Fibroblast of skin of back (primary cell): ENCODE measurements around the gene NPDC1.

Source experiments
- DNase-seq: peaks from one replicate; pipeline ENCODE4 v3.0.0-alpha.2; 2013

Gene NPDC1

GRCh38 chr9:137023157-137023556 lies 22.8 kb downstream of the NPDC1 start:
- DNase-seq, result no peak

- no peak for DNase-seq
These were observed 23.3 kb downstream of the NPDC1 start for GRCh38 chr9:137022662-137023008.

GRCh38 chr9:137021979-137022661 lies 23.9 kb downstream of the NPDC1 start:
- peak; percentile 65 for DNase-seq

- DNase-seq, result no peak
These were observed 24.4 kb downstream of the NPDC1 start for GRCh38 chr9:137021568-137021978.

- no peak for DNase-seq
These were observed 25.0 kb downstream of the NPDC1 start for GRCh38 chr9:137020771-137021567.

GRCh38 chr9:137019891-137020683 lies 25.9 kb downstream of the NPDC1 start:
- DNase-seq, result no peak

GRCh38 chr9:137018761-137019559 lies 27.0 kb downstream of the NPDC1 start:
- no peak for DNase-seq

GRCh38 chr9:137017791-137018497 lies 28.0 kb downstream of the NPDC1 start:
- DNase-seq, result no peak

- DNase-seq, result no peak
These were observed 28.9 kb downstream of the NPDC1 start for GRCh38 chr9:137017071-137017470.

GRCh38 chr9:137016436-137016835 lies 29.5 kb downstream of the NPDC1 start:
- no peak for DNase-seq

GRCh38 chr9:137015976-137016375 lies 30.0 kb downstream of the NPDC1 start:
- DNase-seq, result no peak

GRCh38 chr9:137015540-137015930 lies 30.4 kb downstream of the NPDC1 start:
- no peak for DNase-seq

- no peak for DNase-seq
These were observed 31.0 kb downstream of the NPDC1 start for GRCh38 chr9:137014776-137015539.

GRCh38 chr9:137014166-137014565 lies 31.8 kb downstream of the NPDC1 start:
- DNase-seq, result no peak

- DNase-seq, result no peak
These were observed 32.4 kb downstream of the NPDC1 start for GRCh38 chr9:137013571-137013940.

- no peak for DNase-seq
These were observed 33.0 kb downstream of the NPDC1 start for GRCh38 chr9:137012694-137013570.

- DNase-seq, result no peak
These were observed 33.9 kb downstream of the NPDC1 start for GRCh38 chr9:137011907-137012675.

GRCh38 chr9:137011156-137011555 lies 34.8 kb downstream of the NPDC1 start:
- DNase-seq, result no peak
